ENCODE data around the gene RANBP17.
"Not testable (repeated sequence)": the region's sequence is repeated elsewhere in the genome, so short reads cannot be mapped to it uniquely, and the experiment has no call there.

RANBP17 gene

DNA sequence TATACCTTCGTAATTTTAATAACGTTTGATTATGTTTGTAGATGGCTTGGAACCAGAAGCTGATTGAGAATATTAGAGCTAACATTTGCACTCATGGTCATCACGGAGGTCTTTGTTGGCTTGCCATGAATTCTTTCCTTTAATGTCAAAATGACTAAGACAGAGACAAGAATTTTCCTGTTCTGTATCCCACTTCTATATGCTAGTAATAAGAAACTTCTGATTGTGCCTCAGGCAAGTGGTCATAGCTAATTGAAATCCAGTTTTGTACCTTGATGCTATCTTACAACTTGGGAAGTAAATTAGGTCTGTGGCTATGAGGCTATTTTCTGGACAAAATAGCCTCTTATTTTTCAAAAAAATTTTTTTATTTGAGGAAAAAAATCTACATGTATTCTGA is 167.6 kb downstream of the RANBP17 start:
- Histone ChIP-seq H3K4me2 (ENCODE audit: low read length) (no peak overlapping the region), H3K9me2 (replicated peaks; ENCODE audit: control insufficient read depth, low read length) (no peaks in the 10 kb centered on the region), H4K20me1 (ENCODE audit: control insufficient read depth, insufficient read depth, low read depth, low read length) (no peaks in the 10 kb centered on the region), H3K4me3 (ENCODE audit: low read length) (no peak overlapping the region), H3K27me3 (ENCODE audit: control insufficient read depth, low read length) (peaks cover 3% of the 10 kb centered on the region; the same call in 1 of the 2 replicates), H3K9me3 (ENCODE audit: control insufficient read depth, insufficient read depth, low read length) (0 out of 2 replicates have a peak, but pooled peaks cover 3% of the 10 kb centered on the region), H3F3A (ENCODE audit: control insufficient read depth, insufficient read depth) (no peaks in the 10 kb centered on the region), H3K79me2 (ENCODE audit: control insufficient read depth, low read length) (no peaks in the 10 kb centered on the region), H3K4me1 (ENCODE audit: control insufficient read depth, low read length) (no peaks in the 10 kb centered on the region), H3K36me3 (ENCODE audit: control insufficient read depth, low read length) (no peaks in the 10 kb centered on the region), H3K27ac (ENCODE audit: low read depth, low read length) (no peak overlapping the region)
- TF ChIP-seq, protein P1, sequence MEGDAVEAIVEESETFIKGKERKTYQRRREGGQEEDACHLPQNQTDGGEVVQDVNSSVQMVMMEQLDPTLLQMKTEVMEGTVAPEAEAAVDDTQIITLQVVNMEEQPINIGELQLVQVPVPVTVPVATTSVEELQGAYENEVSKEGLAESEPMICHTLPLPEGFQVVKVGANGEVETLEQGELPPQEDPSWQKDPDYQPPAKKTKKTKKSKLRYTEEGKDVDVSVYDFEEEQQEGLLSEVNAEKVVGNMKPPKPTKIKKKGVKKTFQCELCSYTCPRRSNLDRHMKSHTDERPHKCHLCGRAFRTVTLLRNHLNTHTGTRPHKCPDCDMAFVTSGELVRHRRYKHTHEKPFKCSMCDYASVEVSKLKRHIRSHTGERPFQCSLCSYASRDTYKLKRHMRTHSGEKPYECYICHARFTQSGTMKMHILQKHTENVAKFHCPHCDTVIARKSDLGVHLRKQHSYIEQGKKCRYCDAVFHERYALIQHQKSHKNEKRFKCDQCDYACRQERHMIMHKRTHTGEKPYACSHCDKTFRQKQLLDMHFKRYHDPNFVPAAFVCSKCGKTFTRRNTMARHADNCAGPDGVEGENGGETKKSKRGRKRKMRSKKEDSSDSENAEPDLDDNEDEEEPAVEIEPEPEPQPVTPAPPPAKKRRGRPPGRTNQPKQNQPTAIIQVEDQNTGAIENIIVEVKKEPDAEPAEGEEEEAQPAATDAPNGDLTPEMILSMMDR (IDR thresholded peaks at IDR 0.05; ENCODE audit: low read depth, low read length, poor library complexity, severe bottlenecking), result no peak
- TF ChIP-seq EZH2phosphoT487 (IDR thresholded peaks at IDR 0.05; ENCODE audit: borderline replicate concordance, low read length), result no peak

DNA sequence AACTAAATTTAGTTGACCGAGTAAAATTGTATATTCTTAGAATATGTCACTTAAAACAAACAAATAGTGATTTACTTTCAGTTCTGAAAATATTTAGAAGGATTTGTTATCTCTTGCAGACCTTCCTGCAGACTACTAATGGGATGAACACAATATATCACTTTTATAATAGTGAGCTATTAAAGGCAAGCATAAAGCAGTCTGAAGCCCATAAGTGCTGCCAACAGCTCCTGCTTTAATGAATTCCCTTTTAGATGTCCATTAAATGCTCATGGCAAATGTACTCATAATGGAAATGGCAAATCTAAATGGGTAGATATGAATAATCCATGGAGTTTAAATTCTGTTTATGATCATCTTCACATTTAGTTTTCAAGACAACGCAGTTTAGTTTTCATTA is 170.2 kb downstream of the RANBP17 start:
- Histone ChIP-seq H3K27ac (ENCODE audit: low read depth, low read length) (no peak overlapping the region), H3K4me2 (ENCODE audit: low read length) (no peak overlapping the region), H3F3A (ENCODE audit: control insufficient read depth, insufficient read depth) (no peaks in the 10 kb centered on the region), H3K4me1 (ENCODE audit: control insufficient read depth, low read length) (no peaks in the 10 kb centered on the region), H3K4me3 (ENCODE audit: low read length) (no peak overlapping the region), H3K9me3 (ENCODE audit: control insufficient read depth, insufficient read depth, low read length) (no peaks in the 10 kb centered on the region), H4K20me1 (ENCODE audit: control insufficient read depth, insufficient read depth, low read depth, low read length) (no peaks in the 10 kb centered on the region), H3K9me2 (replicated peaks; ENCODE audit: control insufficient read depth, low read length) (no peaks in the 10 kb centered on the region), H3K27me3 (ENCODE audit: control insufficient read depth, low read length) (peaks cover 3% of the 10 kb centered on the region; the same call in 1 of the 2 replicates), H3K79me2 (ENCODE audit: control insufficient read depth, low read length) (no peaks in the 10 kb centered on the region), H3K36me3 (ENCODE audit: control insufficient read depth, low read length) (no peaks in the 10 kb centered on the region)
- TF ChIP-seq, protein P1 (IDR thresholded peaks at IDR 0.05; ENCODE audit: low read depth, low read length, poor library complexity, severe bottlenecking), result no peak
- no peak for TF ChIP-seq EZH2phosphoT487 (IDR thresholded peaks at IDR 0.05; ENCODE audit: borderline replicate concordance, low read length)

- no peak overlapping the region for H3K4me3 ChIP-seq (ENCODE audit: low read length)
- TF ChIP-seq, protein P1 (IDR thresholded peaks at IDR 0.05; ENCODE audit: low read depth, low read length, poor library complexity, severe bottlenecking), result no peak
- TF ChIP-seq EZH2phosphoT487 (IDR thresholded peaks at IDR 0.05; ENCODE audit: borderline replicate concordance, low read length), result no peak
- H3K4me1 ChIP-seq (ENCODE audit: control insufficient read depth, low read length), result no peaks in the 10 kb centered on the region
- no peak overlapping the region for H3K27ac ChIP-seq (ENCODE audit: low read depth, low read length)
- H3K27me3 ChIP-seq (ENCODE audit: control insufficient read depth, low read length), result peaks cover 3% of the 10 kb centered on the region; the same call in 1 of the 2 replicates
- no peaks in the 10 kb centered on the region for H3F3A ChIP-seq (ENCODE audit: control insufficient read depth, insufficient read depth)
- no peaks in the 10 kb centered on the region for H3K79me2 ChIP-seq (ENCODE audit: control insufficient read depth, low read length)
- H3K9me3 ChIP-seq (ENCODE audit: control insufficient read depth, insufficient read depth, low read length), result no peaks in the 10 kb centered on the region
- no peaks in the 10 kb centered on the region for H4K20me1 ChIP-seq (ENCODE audit: control insufficient read depth, insufficient read depth, low read depth, low read length)
- H3K36me3 ChIP-seq (ENCODE audit: control insufficient read depth, low read length), result no peaks in the 10 kb centered on the region
- no peaks in the 10 kb centered on the region for H3K9me2 ChIP-seq (replicated peaks; ENCODE audit: control insufficient read depth, low read length)
- H3K4me2 ChIP-seq (ENCODE audit: low read length), result no peak overlapping the region
These were observed 170.7 kb downstream of the RANBP17 start for GRCh38 chr5:171032435-171032973.

GRCh38 chr5:171041893-171042292 is 180.1 kb downstream of the RANBP17 start:
- H3K79me2 ChIP-seq (ENCODE audit: control insufficient read depth, low read length); H3K4me3 ChIP-seq (ENCODE audit: low read length); H3K27ac ChIP-seq (ENCODE audit: low read depth, low read length); H4K20me1 ChIP-seq (ENCODE audit: control insufficient read depth, insufficient read depth, low read depth, low read length); H3K4me2 ChIP-seq (ENCODE audit: low read length); H3K36me3 ChIP-seq (ENCODE audit: control insufficient read depth, low read length); H3K9me3 ChIP-seq (ENCODE audit: control insufficient read depth, insufficient read depth, low read length); H3F3A ChIP-seq (ENCODE audit: control insufficient read depth, insufficient read depth); H3K27me3 ChIP-seq (ENCODE audit: control insufficient read depth, low read length); H3K4me1 ChIP-seq (ENCODE audit: control insufficient read depth, low read length); H3K9me2 ChIP-seq (replicated peaks; ENCODE audit: control insufficient read depth, low read length): not testable (repeated sequence)

Measured in DOHH2 (cell line).